Measurements from ENCODE around the gene CA6.
"Not testable (repeated sequence)": the region's sequence is repeated elsewhere in the genome, so short reads cannot be mapped to it uniquely, and the experiment has no call there.

Gene CA6

DNA sequence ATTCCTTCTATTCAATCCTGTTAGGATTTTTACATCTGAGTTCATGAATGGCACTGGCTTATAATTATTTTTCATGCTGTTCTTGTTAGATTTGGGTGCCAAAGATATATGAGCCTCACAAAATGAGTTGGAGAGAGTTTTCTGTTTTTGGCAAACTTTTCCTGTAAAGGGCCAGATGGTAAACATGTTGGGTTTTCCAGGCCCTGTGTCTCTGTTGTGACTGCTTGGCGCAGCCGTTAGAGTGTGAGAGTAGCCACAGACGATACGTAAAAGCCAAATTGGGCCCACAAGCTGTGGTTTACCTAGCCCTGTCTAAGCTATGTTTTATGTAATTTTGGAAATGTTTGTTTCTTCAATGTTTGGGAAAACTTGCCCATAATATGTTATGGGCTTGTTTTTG lies 15.6 kb upstream of the CA6 start:
- no peak for DNase-seq

DNA sequence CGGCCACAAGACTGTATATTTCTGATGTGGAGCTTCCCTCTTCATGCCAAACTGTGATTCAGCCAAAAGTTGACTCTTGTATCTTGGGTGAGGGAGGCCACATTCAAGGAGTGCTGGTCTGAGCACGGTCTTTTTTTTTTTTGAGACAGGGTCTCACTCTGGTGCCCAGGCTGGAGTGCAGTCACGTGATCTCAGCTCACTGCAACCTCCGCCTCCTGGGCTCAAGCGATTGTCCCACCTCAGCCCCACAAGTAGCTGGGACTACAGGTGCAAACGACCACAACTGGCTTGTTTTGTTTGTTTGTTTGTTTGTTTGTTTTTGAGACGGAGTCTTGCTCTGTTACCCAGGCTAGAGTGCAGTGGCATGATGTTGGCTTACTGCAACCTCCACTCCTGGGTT lies 8.6 kb upstream of the CA6 start:
- DNase-seq: not testable (repeated sequence)

GRCh38 chr1:8937701-8938100 lies 8.0 kb upstream of the CA6 start:
- DNase-seq: no peak

GRCh38 chr1:8938232-8938999 lies 7.3 kb upstream of the CA6 start:
- DNase-seq: no peak

DNA sequence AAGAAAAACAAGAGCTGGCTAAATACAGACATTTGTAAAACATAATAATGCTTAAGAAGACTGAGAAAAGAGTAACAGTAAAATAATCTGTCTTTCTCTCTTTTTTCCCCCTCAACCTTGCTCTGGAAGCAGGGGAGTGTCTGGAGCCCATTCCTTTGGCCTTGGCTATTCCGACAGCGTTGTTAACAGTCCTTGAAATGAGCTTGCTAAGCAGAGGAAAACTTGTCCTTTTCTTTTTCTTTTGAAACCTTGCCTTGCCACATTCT lies 6.7 kb upstream of the CA6 start:
- DNase-seq: no peak

GRCh38 chr1:8939362-8939995 lies 6.2 kb upstream of the CA6 start:
- no peak for DNase-seq

DNA sequence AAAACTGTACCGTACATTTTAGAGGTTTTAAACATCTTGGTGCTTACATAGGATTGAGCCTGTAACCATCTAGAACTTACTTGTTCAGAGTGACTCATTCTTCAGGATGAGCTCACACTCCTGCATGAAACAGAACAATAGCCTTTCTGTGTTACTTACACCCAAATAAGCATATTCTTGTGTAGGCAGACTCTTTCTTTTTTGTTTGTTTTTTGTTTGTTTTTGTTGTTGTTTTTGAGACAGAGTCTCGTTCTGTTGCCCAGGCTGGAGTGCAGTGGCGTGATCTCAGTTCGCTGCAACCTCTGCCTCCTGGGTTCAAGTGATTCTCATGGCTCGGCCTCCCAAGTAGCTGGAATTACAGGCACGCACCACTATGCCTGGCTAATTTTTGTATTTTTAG lies 3.8 kb upstream of the CA6 start:
- DNase-seq: no peak

DNA sequence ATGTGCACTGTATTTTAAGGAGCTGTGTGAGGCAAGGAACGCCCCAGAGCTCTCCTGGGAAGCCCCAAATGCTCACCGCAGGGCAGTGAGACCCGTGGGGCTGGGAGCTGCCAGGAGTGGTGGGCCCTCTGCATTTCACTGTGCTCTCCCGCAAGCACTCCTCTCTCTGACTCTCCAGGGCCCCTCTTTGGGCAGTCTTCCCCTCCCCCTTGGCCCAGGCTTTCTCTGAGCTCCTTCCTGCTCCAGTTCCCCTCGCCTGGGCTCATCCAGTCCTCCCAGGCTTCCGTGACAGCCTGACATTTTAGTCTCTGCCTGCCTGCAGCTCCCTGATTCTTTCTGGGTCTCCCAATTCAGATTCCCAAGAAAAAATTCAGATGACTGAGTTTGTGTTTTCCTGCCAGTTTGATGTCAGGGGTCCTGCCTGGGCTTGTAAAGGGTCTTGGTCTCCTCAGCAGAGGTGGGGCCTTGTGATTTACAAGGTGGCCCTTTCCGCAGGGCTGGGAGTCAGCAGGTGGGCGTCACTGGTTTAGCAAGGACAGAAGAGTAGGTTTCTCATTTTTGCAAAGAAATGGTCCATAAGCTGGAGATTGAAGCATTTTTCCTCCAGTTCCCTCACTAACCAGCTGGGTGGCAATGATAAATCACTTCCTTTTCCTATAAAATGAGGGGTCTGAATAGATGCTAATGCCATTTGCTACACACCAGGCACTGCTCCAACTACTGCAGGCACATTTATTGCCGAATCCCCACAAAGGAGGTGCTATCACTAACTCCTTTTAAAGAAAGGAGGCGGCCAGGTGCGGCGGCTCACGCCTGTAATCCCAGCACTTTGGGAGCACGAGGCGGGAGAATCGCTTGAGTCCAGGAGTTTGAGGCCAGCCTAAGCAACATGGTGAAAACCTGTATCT lies 1.9 kb upstream of the CA6 start:
- DNase-seq: no peak

- DNase-seq: no peak
These were observed 1.5 kb downstream of the CA6 start for GRCh38 chr1:8947127-8947691.

DNA sequence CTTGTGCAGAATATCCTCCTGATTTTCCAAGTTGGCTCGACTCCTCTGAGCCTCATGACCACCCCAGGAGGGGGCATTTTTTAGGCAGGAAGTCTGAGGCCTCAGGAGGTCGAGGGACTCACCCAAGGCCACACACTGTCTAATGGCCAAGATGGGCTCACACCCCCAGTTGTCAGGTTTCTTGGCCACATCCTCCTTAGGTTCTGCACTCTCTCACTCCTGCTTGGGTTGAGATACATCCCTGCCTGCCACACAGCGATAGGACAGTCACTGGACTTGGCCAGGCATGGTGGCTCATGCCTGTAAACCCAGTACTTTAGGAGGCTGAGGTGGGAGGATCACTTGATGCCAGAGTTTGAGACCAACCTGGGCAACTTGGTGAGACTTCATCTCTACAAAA lies 4.6 kb downstream of the CA6 start:
- no peak for DNase-seq

DNA sequence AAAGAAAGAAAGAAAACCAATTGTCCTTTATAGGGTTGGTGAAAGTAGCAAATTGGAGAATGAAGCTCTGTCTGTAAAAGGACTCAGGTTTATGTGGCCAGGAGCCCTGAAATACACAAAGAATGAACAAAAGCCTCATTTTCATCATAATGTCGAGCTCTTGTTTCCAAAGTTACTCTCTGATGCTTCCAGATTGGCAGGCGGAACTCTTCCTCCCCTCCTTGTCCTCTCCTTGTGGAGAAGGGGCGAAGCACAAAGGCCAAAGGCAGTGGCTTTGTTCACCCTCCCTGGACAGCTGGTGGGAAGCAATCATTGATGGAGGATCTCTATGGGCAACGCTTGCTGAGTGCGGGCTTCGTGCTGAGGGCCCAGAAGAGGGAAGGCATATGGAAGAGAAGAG lies 5.6 kb downstream of the CA6 start:
- no peak for DNase-seq

DNA sequence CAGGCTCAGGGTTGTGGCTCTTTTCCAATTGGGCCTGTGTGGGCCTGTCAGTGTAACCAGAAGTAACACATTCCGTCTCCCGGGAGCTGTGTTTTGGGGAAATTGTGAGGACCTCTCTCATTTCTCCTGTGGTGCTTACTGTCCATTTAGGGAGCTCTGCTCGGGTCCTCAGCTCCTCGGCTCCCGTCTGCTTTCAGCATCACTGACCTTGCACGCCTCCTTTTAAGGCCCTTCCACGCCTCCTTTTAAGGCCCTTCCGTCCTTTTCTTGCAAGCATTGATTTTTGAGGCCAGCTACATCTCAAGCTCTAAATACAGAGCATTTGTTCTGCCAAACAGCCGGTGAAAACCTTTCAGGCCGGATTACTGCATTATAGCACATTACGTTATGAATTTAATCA lies 9.7 kb downstream of the CA6 start:
- DNase-seq: no peak

DNA sequence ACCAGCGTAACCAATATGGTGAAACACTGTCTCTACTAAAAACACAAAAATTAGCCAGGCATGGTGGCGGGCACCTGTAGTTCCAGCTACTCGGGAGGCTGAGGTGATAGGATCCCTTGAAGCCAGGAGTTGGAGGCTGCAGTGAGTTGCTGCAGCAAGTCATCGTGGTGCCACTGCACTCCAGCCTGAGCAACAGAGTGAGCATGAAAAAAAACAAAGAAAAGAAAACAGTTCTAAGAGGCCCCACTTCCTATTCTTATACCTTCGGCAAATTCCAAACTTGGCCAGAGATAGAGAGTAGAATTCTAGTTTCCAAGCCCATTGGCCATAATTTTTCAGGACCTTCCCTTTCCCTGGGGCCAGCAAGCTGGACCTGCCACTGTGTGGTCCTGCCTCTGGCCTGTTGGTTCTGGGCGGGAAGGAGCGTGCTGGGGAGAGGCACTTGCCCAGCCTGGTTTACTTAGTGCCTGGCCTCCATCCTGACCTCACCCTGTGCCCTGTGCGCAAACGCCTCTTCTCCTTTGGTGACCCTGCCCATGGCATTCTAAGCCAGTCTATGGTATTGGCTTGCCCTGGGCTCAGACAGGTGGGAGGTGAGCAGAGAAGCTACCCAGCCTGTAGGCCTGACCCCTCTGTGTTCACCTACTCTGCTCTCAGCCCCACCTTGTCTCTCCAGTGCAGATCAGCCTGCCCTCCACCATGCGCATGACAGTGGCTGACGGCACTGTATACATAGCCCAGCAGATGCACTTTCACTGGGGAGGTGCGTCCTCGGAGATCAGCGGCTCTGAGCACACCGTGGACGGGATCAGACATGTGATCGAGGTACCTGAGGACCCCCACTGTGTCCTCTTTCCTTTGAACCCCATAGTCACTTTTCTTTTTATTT lies 11.0 kb downstream of the CA6 start:
- no peak for DNase-seq

- no peak for DNase-seq
These were observed 17.3 kb downstream of the CA6 start for GRCh38 chr1:8962812-8963530.

DNA sequence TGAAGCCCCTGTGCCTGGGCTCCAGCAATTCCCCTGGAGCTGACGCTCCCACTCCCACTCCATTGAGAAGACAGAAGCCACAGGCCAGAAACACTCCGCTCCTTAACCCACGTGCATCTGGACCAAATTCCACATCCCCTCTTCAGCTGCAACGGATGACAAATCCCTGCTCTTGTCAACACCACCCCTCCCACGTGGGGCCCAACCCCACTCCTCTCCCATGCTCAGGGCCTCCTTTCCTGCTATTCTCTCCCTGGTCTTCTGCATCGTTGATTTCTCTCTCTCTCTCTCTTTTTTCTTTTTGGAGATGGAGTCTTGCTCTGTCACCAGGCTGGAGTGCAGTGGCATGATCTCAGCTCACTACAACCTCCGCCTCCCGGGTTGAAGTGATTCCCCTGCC lies 18.3 kb downstream of the CA6 start:
- DNase-seq: no peak

DNA sequence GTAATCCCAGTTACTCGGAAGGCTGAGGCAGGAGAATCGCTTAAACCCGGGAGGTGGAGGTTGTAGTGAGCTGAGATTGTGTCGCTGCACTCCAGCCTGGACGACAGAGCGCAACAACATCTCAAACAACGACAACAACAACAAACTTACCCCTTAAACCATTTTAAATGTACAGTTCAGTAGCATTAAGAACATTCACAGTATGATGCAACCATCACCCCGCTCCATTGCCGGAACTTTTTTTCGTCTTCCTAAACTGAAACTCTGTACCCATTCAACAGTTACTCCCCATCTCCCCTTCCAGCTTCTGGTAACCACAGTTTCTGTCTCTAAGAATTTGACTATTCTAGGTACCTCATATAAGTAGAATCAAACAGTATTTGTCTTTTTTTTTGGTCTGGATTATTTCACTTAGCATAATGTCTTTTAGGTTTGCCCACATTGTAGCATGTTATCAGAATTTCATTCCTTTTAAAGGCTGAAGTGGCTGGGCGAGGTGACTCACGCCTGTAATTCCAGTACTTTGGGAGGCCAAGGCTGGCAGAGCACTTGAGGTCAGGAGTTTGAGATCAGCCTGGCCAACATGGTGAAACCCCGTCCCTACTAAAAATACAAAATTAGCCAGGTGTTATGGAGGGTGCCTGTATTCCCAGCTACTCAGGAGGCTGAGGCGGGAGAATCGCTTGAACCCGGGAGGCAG lies 19.6 kb downstream of the CA6 start:
- no peak for DNase-seq

- DNase-seq: no peak
These were observed 20.9 kb downstream of the CA6 start for GRCh38 chr1:8966606-8967005.

GRCh38 chr1:8968902-8969301 lies 23.2 kb downstream of the CA6 start:
- not testable (repeated sequence) for DNase-seq

DNA sequence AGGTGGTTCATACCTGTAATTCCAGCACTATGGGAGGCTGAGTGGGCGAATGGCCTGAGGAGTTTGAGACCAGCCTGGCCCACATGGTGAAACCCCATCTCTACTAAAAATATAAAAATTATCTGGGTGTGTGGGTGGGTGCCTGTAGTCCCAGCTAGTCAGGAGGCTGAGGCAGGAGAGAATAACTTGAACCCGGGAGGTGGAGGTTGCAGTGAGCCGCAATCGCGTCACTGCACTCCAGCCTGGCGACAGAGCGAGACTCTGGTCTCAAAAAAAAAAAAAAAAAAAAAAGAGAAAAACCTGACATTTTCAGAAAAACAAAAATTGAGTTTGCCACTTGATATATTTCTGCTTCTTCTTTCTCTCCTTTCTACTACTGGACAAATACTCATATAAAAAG lies 24.3 kb downstream of the CA6 start:
- DNase-seq: no peak

DNA sequence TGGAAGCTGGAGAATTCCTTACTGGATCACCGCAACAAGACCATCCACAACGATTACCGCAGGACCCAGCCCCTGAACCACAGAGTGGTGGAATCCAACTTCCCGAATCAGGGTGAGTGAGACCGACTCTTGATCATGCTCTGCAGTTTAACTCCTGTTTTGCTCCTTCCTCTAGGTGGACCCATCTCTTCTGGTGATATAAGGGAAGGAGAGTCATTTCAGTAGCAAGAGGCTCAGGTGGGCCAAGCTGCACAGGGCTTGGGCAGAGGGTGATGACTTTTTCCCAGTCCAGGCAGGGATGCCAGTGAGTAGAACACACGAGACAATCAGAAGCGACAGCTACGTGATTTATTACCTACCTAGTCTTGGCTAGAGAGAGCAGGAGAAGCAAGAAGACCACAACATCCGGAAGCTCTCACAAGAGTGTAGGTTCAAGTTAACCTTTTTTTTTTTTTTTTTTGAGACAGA lies 25.2 kb downstream of the CA6 start:
- no peak for DNase-seq

GRCh38 chr1:8974551-8974950 lies 28.9 kb downstream of the CA6 start:
- DNase-seq: no peak

Measured in NCI-H2107 (cell line).